Bone marrow (tissue), 2 donors: Measurements from ENCODE around the gene EFCAB14.
"Not testable (repeated sequence)": the region's sequence is repeated elsewhere in the genome, so short reads cannot be mapped to it uniquely, and the experiment has no call there.

ENCODE experiments used
- DNase-seq, 2 donors: peaks; one replicate each; lab custom pipeline; 2025; lab: John Stamatoyannopoulos, UW

Gene EFCAB14

GRCh38 chr1:46654012-46654411 is 64.9 kb downstream of the EFCAB14 start:
- DNase-seq: no peak

GRCh38 chr1:46653405-46653958 is 65.4 kb downstream of the EFCAB14 start:
- DNase-seq: no peak

DNA sequence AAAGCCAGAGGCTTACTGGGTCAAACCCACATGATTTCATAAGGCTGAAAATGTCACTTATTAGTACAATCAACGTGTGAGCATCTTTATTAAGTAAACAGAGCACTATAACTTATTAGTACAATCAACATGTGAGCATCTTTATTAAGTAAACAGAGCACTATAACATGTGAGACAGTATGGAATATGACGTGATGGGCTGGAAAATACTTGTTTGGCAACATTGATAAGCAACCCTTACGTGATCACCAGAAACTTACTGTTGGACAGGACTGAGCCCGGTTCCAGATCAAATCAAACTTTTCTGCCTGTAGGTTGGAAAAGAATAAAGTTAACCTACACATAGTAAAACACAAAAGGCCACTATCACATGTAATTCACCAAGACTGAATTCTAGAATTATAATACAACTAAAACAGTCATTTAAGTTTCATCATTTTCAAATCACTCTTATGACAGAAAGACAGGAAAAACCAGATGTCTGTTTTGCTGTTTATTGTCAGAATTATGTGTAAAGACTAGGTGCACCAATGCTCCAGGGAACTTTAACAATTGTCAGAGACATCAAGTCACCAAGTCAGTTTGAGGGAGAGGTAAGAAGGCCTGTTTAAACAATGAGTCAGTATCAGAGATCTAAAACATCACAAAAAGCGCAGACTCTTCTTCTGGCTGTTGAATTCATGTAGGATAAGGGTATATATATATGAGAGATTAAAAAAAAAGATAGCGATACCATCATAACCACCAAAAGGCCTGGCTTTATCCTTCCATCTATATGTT is 66.4 kb downstream of the EFCAB14 start:
- no peak for DNase-seq

DNA sequence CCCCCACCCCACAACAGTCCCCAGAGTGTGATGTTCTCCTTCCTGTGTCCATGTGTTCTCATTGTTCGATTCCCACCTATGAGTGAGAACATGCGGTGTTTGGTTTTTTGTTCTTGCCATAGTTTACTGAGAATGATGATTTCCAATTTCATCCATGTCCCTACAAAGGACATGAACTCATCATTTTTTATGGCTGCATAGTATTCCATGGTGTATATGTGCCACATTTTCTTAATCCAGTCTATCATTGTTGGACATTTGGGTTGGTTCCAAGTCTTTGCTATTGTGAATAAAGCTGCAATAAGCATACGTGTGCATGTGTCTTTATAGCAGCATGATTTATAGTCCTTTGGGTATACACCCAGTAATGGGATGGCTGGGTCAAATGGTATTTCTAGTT is 67.8 kb downstream of the EFCAB14 start:
- not testable (repeated sequence) for DNase-seq

DNA sequence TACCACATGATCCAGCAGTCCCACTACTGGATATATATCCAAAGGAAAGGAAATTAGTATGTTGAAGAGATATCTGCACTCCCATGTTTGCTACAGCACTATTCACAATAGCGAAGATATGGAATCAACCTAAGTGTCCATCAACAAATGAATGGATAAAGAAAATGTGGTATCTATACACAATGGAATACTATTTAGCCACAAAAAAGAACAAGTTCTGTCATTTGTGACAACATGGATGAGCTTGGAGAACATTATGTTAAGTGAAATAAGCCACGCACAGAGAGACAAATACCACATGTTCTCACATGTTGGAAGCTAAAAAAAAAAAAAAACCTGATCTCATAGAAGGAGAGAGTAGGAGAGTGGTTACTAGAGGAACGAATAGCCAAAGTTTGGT is 68.4 kb downstream of the EFCAB14 start:
- no peak for DNase-seq

GRCh38 chr1:46649764-46650163 is 69.2 kb downstream of the EFCAB14 start:
- no peak for DNase-seq

GRCh38 chr1:46647611-46648010 is 71.3 kb downstream of the EFCAB14 start:
- DNase-seq: no peak

- no peak for DNase-seq
These were observed 72.1 kb downstream of the EFCAB14 start for GRCh38 chr1:46646844-46647243.

GRCh38 chr1:46646331-46646730 is 72.6 kb downstream of the EFCAB14 start:
- DNase-seq: no peak

DNA sequence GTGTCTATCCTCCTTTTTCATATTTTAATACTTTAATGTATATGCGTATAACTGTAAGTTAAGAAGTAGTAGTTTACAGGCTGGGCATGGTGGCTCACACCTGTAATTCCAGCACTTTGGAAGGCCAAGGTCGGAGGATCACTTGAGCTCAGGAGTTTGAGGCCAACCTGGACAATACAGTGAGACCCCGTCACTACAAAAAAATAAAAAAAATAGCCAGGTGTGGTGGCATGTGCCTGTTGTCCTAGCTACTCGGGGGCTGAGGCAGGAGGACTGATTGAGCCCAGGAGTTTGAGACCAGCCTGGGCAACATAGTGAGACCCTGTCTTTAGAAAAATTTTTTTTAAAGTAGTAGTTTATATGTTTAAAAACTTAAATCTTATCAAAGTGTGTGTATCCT is 73.1 kb downstream of the EFCAB14 start:
- DNase-seq: no peak

DNA sequence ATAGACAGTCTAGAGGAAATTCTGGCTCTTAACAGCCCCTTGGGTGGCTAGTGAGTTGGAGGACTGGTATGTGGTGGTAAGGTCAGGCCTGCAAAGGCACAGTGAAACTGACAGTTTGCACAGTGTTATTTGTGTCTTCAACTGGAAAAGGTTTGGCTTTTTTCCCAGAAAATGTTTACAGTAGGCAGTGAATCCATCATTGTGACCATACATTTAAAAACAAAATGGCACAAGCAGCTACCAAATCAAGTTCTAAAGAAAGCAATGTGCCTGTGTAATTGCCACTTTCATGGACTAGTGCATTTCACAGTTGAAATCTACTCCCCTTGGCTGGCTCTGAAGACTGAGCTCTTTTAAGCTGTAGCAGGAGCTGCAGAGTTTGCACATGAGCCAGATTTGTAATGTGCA is 75.5 kb downstream of the EFCAB14 start:
- DNase-seq: no peak

DNA sequence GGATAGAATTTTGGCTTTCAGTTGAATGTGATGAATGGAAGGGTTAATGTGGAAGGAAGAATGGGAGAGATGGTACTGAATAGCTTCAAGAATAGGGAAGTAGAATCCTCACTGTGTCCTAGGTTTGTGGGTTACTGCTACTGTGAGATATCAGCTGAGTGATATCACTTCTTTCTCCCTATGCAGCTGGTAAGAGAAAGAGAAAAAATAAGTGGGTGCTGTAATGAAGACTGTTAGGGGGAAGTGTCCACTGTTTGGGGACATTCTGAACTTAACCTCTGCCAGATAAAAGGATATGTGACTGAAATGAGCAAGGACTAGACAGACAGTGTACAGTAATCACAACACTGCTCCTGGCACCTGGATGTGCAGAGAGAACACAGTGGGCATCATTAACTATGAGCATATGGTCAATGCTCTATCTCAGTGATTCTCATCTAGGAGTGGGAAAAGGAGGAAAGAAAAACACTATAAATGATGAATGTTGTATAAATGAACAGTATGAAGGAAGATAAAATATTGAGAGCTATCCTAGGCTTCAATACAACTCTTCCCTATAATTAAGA is 76.7 kb downstream of the EFCAB14 start:
- no peak for DNase-seq

GRCh38 chr1:46639547-46639946 is 79.4 kb downstream of the EFCAB14 start:
- no peak for DNase-seq

DNA sequence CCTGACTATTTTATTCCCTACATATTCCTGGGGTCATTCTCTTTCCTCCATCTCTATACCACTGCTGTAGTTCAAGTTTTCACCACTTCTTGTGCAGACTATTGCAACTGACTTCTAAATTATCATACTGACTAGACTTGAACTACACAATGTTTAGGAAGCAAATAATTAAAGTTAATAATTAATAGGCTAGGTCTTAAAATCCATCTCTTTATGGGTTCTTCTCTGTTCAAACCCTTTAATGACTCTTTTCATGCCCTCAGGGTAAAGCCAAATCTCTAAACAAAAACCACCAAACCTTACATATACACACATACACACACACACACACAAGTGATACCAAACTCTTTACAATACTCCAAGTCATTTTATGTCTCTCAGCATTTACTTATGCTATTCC is 80.0 kb downstream of the EFCAB14 start:
- no peak for DNase-seq

GRCh38 chr1:46637444-46638083 is 81.3 kb downstream of the EFCAB14 start:
- no peak for DNase-seq

- no peak for DNase-seq
These were observed 83.7 kb downstream of the EFCAB14 start for GRCh38 chr1:46635205-46635604.

DNA sequence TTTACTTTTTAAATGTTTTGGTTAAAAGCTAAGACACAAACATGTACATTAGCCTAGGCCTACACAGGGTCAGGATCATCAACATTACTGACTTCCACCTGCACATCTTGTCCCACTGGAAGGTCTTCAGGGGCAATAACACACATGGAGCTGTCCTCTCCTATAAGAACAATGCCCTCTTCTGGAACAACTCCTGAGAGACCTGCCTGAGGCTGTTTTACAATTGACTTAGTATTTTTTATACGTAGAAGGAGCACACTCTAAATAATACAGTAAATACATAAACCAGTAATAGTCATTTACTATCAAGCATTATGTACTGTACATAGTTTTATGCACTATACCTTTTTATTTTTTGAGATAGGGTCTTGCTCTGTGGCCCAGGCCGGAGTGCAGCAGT is 88.2 kb downstream of the EFCAB14 start:
- no peak for DNase-seq
